Measurements from ENCODE around the gene ARFIP2. TPM values are rescaled to one million over a fixed set of nuclear protein-coding genes. Genes with fewer than 3 reads are reported as not detected.
"Not testable (repeated sequence)": the region's sequence is repeated elsewhere in the genome, so short reads cannot be mapped to it uniquely, and the experiment has no call there.

ARFIP2 gene
- 55.2 and 57.7 TPM in 2 replicates for total RNA-seq

GRCh38 chr11:6481012-6481923 is at the start of gene ARFIP2, which contains the start of gene TIMM10B:
Gene ARFIP2, minus strand, starts transcription at chr11:6481331. Its CDS starts 910 bp downstream, at chr11:6480421.
Gene TIMM10B, plus strand, starts transcription at chr11:6481501. Its CDS starts 16 bp downstream, at chr11:6481517.
- TF ChIP-seq CTCF (conservative IDR thresholded peaks at IDR 0.05; ENCODE audit: low read depth, low read length) = no peak

GRCh38 chr11:6530848-6531247 is 49.7 kb upstream of the ARFIP2 start:
- H3K4me3 ChIP-seq (ENCODE audit: low read depth, low read length) = no peak overlapping the region
- no peak for DNase-seq (ENCODE audit: low read depth)
- TF ChIP-seq CTCF (conservative IDR thresholded peaks at IDR 0.05; ENCODE audit: low read depth, low read length) = no peak

More at GRCh38 chr11:6481012-6481923, at the start of gene ARFIP2, which contains the start of gene TIMM10B:
- peak within 1 kb of the TSS; percentile 99 for H3K4me3 ChIP-seq (ENCODE audit: low read depth, low read length)
- DNase-seq (ENCODE audit: low read depth) = peak; percentile 79

- DNase-seq (ENCODE audit: low read depth) = no peak
- H3K4me3 ChIP-seq (ENCODE audit: low read depth, low read length) = no peak overlapping the region
- TF ChIP-seq CTCF (conservative IDR thresholded peaks at IDR 0.05; ENCODE audit: low read depth, low read length) = no peak
Measured at GRCh38 chr11:6529266-6529665, 48.1 kb upstream of the ARFIP2 start.

GRCh38 chr11:6526411-6527135 is 45.4 kb upstream of the ARFIP2 start:
- no peak for TF ChIP-seq CTCF (conservative IDR thresholded peaks at IDR 0.05; ENCODE audit: low read depth, low read length)
- no peak for DNase-seq (ENCODE audit: low read depth)
- no peak overlapping the region for H3K4me3 ChIP-seq (ENCODE audit: low read depth, low read length)

- H3K4me3 ChIP-seq (ENCODE audit: low read depth, low read length) = no peak overlapping the region
- no peak for TF ChIP-seq CTCF (conservative IDR thresholded peaks at IDR 0.05; ENCODE audit: low read depth, low read length)
- DNase-seq (ENCODE audit: low read depth) = no peak
Measured at GRCh38 chr11:6523253-6523652, 42.1 kb upstream of the ARFIP2 start.

- not testable (repeated sequence) for DNase-seq (ENCODE audit: low read depth); H3K4me3 ChIP-seq (ENCODE audit: low read depth, low read length)
Measured at GRCh38 chr11:6521946-6522345, 40.8 kb upstream of the ARFIP2 start.

- no peak for TF ChIP-seq CTCF (conservative IDR thresholded peaks at IDR 0.05; ENCODE audit: low read depth, low read length)
- no peak overlapping the region for H3K4me3 ChIP-seq (ENCODE audit: low read depth, low read length)
- no peak for DNase-seq (ENCODE audit: low read depth)
Measured at GRCh38 chr11:6520265-6520664, 39.1 kb upstream of the ARFIP2 start.
